Glutamatergic neuron (in vitro differentiated cells): ENCODE results near the gene ITCH. TPM values are rescaled to one million over a fixed set of nuclear protein-coding genes. Genes with fewer than 3 reads are reported as not detected.

Experiments
- DNase-seq: peaks from one replicate; pipeline ENCODE4 v3.0.0; 2022
- H3K27ac Mint-ChIP-seq: one replicate; pipeline ENCODE4 v1.8.0; 2020; ENCODE audit warnings: mild to moderate bottlenecking, mixed read lengths, inconsistent platforms; ENCODE audit not compliant: unreplicated experiment
- H3K27me3 Mint-ChIP-seq: one replicate; pipeline ENCODE4 v1.8.0; 2020; ENCODE audit warnings: mild to moderate bottlenecking, moderate library complexity, mixed read lengths, inconsistent platforms; ENCODE audit not compliant: unreplicated experiment
- H3K36me3 Mint-ChIP-seq: one replicate; pipeline ENCODE4 v1.8.0; 2020; ENCODE audit warnings: mild to moderate bottlenecking, mixed read lengths, inconsistent platforms; ENCODE audit not compliant: unreplicated experiment
- H3K4me1 Mint-ChIP-seq: one replicate; pipeline ENCODE4 v1.8.0; 2020; ENCODE audit warnings: mild to moderate bottlenecking, low read depth, mixed read lengths, inconsistent platforms; ENCODE audit not compliant: unreplicated experiment
- H3K4me3 Mint-ChIP-seq: one replicate; pipeline ENCODE4 v1.8.0; 2020; ENCODE audit warnings: mild to moderate bottlenecking, mixed read lengths, inconsistent platforms; ENCODE audit not compliant: unreplicated experiment
- H3K9me3 Mint-ChIP-seq: one replicate; pipeline ENCODE4 v1.8.0; 2020; ENCODE audit warnings: mild to moderate bottlenecking, moderate library complexity, mixed read lengths, inconsistent platforms; ENCODE audit not compliant: unreplicated experiment
- CTCF ChIP-seq: fragments of 200-600 bp; sonication (generic); IDR thresholded peaks from one replicate; pipeline ENCODE4 v1.5.0; 2021; ENCODE audit not compliant: partially characterized antibody, unreplicated experiment
- total RNA-seq: library from RNA; stranded (reverse); fragmentation: NEBNext Ultra II Directional; extraction: Animal tissue kit (Norgen Biotek cat#: 25700); gene quantifications from one replicate; pipeline ENCODE4 v1.2.1, GENCODE V29; 2021; ENCODE audit not compliant: unreplicated experiment

ITCH gene
- total RNA-seq, 1 donor from 2014 or later, result 59.4 TPM

DNA sequence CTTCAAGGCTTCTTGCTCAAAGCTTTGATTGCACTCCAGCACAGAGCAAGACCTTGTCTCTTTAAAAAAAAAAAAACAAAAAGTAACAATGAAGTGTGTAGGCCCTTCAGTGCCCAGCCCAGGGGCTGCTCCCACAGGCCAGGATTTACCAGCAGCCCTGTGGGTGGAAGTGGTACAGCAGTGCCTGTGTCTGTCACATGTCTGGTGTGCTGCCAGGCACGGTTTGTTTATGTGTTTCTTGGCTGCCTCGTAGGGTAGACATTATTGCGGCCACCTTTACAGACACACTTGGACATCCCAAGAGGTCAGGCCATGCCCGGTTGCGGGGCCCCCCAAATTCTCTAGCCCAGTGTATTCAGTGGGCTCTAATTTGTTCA lies 165.8 kb downstream of the ITCH start:
- H3K27ac Mint-ChIP-seq, result no peak overlapping the region
- H3K4me1 Mint-ChIP-seq, result peaks cover 13% of the 10 kb centered on the region
- H3K27me3 Mint-ChIP-seq, result peaks cover 2% of the 10 kb centered on the region
- DNase-seq, result no peak
- no peak for TF ChIP-seq CTCF
- no peak overlapping the region for H3K4me3 Mint-ChIP-seq
- H3K36me3 Mint-ChIP-seq, result no peaks in the 10 kb centered on the region
- H3K9me3 Mint-ChIP-seq, result no peaks in the 10 kb centered on the region

GRCh38 chr20:34529742-34530141 lies 166.7 kb downstream of the ITCH start:
- DNase-seq, result no peak
- peaks cover 4% of the 10 kb centered on the region for H3K27me3 Mint-ChIP-seq
- no peaks in the 10 kb centered on the region for H3K36me3 Mint-ChIP-seq

DNA sequence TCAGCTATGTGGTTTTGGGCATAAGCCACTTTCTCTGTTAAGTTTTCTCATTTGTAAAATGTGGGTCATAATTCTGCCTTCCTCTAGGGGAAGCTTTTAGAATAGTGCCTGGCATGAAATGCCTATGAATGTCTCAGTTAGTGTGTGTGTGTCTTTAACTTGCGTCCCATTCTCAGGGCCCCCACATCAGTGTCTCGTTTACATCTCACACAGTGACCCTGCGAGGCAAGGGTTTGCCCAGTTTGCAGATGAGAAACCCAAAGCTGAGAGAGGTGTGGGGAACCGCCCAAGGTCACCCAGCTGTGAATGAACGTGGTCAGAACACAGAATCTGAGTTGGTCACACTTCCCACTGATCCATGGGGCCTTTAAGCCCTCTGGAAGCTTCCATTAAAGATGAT lies 167.3 kb downstream of the ITCH start:
- H3K27ac Mint-ChIP-seq, result no peak overlapping the region
- peaks cover 1% of the 10 kb centered on the region for H3K9me3 Mint-ChIP-seq
- no peak for TF ChIP-seq CTCF
- no peak overlapping the region for H3K4me3 Mint-ChIP-seq
- H3K4me1 Mint-ChIP-seq, result peaks cover 13% of the 10 kb centered on the region
- DNase-seq, result no peak
- H3K27me3 Mint-ChIP-seq, result peaks cover 6% of the 10 kb centered on the region
- peaks cover under 1% of the 10 kb centered on the region for H3K36me3 Mint-ChIP-seq

More at GRCh38 chr20:34529742-34530141, 166.7 kb downstream of the ITCH start:
- Mint-ChIP-seq H3K4me3 (no peak overlapping the region), H3K4me1 (peaks cover 13% of the 10 kb centered on the region), H3K9me3 (peaks cover 1% of the 10 kb centered on the region), H3K27ac (no peak overlapping the region)
- TF ChIP-seq CTCF, result no peak

DNA sequence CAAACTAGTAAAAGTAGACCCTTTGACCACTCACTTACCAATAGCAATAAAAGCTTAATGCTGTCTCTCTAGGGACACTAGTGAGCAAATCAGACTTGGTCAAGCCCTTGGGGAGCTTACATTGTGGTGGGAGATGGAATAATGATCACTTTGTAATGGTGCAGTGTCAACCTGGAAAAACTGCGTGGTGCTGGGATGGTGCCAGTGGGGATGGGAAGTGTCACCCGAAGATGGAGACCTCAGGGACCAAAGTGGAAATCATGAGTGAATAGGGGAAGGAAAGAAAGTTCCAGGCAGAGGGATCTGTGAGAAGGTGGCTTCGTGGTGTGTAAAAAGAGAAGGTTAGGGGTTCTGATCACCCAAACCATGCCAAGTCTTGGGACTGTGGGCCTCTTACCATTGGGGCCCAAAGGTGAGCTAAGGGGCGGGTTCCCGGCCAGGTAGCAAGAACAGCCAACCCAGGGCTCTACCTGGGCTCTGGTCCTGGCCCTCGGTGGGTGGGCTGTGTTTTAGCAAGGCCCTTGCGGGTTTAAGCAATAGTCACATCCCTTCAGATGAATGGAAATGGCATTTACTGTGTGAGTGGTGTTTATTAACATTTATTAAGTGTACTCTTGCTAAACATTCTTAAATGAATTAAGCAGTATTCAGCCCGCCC lies 168.7 kb downstream of the ITCH start:
- peaks cover 12% of the 10 kb centered on the region for H3K4me1 Mint-ChIP-seq
- peaks cover 4% of the 10 kb centered on the region for H3K36me3 Mint-ChIP-seq
- H3K9me3 Mint-ChIP-seq, result peaks cover 5% of the 10 kb centered on the region
- H3K4me3 Mint-ChIP-seq, result no peak overlapping the region
- H3K27ac Mint-ChIP-seq, result no peak overlapping the region
- no peak for DNase-seq
- H3K27me3 Mint-ChIP-seq, result peaks cover 8% of the 10 kb centered on the region
- TF ChIP-seq CTCF, result no peak

GRCh38 chr20:34532320-34532719 lies 169.2 kb downstream of the ITCH start:
- Mint-ChIP-seq H3K27ac (no peak overlapping the region), H3K4me3 (no peak overlapping the region), H3K9me3 (peaks cover 5% of the 10 kb centered on the region), H3K36me3 (peaks cover 4% of the 10 kb centered on the region), H3K27me3 (peaks cover 8% of the 10 kb centered on the region), H3K4me1 (peaks cover 12% of the 10 kb centered on the region)
- no peak for TF ChIP-seq CTCF
- no peak for DNase-seq
